ENCODE results near the gene BLTP3B.
A peak's percentile ranks its signal among the peaks of the same experiment; 100 is the strongest.

BLTP3B gene

GRCh38 chr12:100110276-100110675 is 32.4 kb downstream of the BLTP3B start:
- no peak for DNase-seq (ENCODE audit: low spot score)

DNA sequence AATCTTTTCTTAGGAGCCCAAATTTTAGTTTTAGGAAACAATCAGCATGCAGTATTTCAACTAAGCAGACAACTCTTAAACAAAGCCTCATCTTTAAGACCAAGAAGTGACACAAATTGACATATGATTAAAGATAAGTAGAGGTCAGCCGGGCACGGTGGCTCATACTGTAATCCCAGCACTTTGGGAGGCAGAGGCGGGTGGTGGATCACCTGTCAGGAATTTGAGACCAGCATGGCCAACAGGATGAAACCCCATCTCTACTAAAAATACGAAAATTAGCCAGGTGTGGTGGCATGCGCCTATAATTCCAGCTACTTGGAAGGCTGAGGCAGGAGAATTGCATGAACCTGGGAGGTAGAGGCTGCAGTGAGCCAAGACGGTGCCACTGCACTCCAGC is 35.8 kb downstream of the BLTP3B start:
- DNase-seq (ENCODE audit: low spot score), result no peak

DNA sequence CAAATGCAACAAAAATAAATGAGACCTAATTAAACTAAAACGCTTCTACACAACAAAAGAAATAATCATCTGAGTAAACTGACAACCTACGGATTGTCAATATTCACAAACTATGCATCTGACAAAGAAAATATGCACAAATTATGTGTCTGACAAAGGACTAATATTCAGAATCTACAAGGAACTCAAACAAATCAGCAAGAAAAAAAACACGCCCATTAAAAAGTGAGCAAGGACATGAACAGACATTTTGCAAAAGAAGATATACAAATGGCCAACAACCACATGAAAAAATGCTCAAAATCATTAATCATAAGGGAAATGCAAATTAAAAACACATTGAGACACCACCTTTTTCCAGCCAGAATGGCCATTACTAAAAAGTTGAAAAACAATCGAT is 37.0 kb downstream of the BLTP3B start:
- DNase-seq (ENCODE audit: low spot score), result no peak

DNA sequence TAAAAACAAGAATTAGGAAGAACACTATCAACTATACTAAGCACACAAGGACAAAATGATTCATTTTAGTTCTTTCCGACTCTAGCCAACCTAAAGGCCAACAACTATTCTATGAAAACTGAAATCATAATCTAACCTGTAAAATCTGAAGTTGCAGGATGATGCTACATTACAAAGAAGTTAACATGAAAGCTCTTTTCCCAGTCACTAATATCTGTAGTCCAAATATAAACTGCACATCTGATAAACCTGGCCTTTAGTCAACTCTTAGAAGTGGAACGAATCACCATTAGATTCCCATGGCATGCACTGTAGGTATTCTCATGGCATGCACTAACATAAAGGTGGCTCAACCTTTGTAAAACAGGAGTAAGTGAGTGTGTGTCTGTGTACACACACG is 41.7 kb downstream of the BLTP3B start:
- peak; percentile 45 for DNase-seq (ENCODE audit: low spot score)

All from activated CD4-positive, alpha-beta T cell treated with anti-CD3 and anti-CD28 coated beads, Interleukin-2, Interleukin-4, amounts not matched to agents 100 ng/mL and 50 ng/mL, durations not matched to agents 16 hours and 8 hours (primary cell).